ENCODE measurements around the gene HINT2. TPM values are rescaled to one million over a fixed set of nuclear protein-coding genes. Genes with fewer than 3 reads are reported as not detected.

Gene HINT2
- total RNA-seq, 1 experiment from 2014 or later, result 110 TPM

DNA sequence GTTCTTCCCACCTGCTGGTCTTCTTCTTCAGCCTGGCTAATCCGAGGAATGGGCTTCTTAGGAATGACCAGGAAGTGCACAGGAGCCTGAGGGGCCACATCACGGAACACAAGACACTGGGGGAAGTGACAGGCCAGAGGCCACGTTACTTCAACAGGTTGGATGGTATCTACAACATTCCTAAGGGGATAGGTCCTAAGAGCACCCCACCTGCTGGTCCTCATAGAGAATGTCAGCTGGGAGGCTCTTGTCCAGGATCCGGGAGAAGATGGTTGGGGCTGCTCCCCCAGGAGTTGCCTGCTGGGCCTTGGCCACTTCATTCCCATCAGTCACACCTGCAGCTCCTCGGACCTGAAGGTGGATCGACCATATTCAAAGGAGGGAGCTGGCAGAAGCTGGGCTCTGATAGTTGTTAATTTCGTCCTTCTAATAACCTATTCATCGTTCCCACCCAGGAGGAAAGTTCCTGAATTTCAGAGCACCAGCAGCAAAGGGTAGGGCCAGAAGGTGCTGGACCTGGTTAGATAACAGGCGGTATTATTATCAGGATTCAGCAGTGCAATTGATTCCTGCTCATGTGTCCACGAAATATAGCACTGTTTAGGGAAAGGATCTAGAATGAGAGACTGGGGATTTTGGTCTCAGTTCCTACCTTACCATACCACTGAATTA is 1.3 kb downstream of the HINT2 start:
- peaks cover 14% of the 10 kb centered on the region for H3K4me1 Mint-ChIP-seq (ENCODE audit: low read depth, unreplicated experiment)
- peak overlapping the region; percentile 93 for H3K27ac Mint-ChIP-seq (ENCODE audit: unreplicated experiment)
- H3K36me3 Mint-ChIP-seq (ENCODE audit: insufficient read depth, unreplicated experiment), result peaks cover 24% of the 10 kb centered on the region
- CTCF ChIA-PET, result interaction anchor here (0.5 to 4.6 kb wide), 13 partner anchors 9 to 210 kb away, joined by 3 to 77 read pairs (median 6); partner anchors contain the start of genes FAM221B and TMEM8B
- Histone ChIP-seq H3K9me3 (no peaks in the 10 kb centered on the region), H3K36me3 (ENCODE audit: control insufficient read depth, insufficient read depth, low read length) (no peaks in the 10 kb centered on the region), H3K27me3 (replicated peaks; ENCODE audit: control insufficient read depth, insufficient read depth, low read length) (no peaks in the 10 kb centered on the region), H3K4me1 (peaks cover 20% of the 10 kb centered on the region), H3K4me3 (ENCODE audit: low read depth, low read length) (peak overlapping the region; percentile 79)
- intact Hi-C loops (cut with micrococcal nuclease; ENCODE audit: unreplicated experiment), result loop anchor here (1.0 to 2.0 kb wide), 2 partner anchors 23 to 155 kb away; partner anchors contain the start of genes CCDC107 and RMRP
- TF ChIP-seq, protein P1, sequence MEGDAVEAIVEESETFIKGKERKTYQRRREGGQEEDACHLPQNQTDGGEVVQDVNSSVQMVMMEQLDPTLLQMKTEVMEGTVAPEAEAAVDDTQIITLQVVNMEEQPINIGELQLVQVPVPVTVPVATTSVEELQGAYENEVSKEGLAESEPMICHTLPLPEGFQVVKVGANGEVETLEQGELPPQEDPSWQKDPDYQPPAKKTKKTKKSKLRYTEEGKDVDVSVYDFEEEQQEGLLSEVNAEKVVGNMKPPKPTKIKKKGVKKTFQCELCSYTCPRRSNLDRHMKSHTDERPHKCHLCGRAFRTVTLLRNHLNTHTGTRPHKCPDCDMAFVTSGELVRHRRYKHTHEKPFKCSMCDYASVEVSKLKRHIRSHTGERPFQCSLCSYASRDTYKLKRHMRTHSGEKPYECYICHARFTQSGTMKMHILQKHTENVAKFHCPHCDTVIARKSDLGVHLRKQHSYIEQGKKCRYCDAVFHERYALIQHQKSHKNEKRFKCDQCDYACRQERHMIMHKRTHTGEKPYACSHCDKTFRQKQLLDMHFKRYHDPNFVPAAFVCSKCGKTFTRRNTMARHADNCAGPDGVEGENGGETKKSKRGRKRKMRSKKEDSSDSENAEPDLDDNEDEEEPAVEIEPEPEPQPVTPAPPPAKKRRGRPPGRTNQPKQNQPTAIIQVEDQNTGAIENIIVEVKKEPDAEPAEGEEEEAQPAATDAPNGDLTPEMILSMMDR (IDR thresholded peaks at IDR 0.05; ENCODE audit: insufficient read depth in 1 of 2, low read depth in 1 of 2, low read length in 1 of 2, severe bottlenecking in 1 of 2, unreplicated experiment in 1 of 2), result peak; percentile 47 to 63
- H3K4me3 Mint-ChIP-seq (ENCODE audit: unreplicated experiment), result peak overlapping the region; percentile 93
- H3K9me3 Mint-ChIP-seq (ENCODE audit: unreplicated experiment), result no peaks in the 10 kb centered on the region
- BruUV-seq (replicated peaks), result TSS peak; percentile 73
- peak; percentile 49 to 64 for DNase-seq
- no peaks in the 10 kb centered on the region for H3K27me3 Mint-ChIP-seq (ENCODE audit: insufficient read depth, unreplicated experiment)
- POLR2A ChIA-PET, result interaction anchor here (0.6 to 1.2 kb wide), 5 partner anchors 12 to 1635 kb away, joined by 3 to 5 read pairs (median 4); partner anchors contain the start of genes CREB3, FAM221B, TLN1 and TMEM8B

DNA sequence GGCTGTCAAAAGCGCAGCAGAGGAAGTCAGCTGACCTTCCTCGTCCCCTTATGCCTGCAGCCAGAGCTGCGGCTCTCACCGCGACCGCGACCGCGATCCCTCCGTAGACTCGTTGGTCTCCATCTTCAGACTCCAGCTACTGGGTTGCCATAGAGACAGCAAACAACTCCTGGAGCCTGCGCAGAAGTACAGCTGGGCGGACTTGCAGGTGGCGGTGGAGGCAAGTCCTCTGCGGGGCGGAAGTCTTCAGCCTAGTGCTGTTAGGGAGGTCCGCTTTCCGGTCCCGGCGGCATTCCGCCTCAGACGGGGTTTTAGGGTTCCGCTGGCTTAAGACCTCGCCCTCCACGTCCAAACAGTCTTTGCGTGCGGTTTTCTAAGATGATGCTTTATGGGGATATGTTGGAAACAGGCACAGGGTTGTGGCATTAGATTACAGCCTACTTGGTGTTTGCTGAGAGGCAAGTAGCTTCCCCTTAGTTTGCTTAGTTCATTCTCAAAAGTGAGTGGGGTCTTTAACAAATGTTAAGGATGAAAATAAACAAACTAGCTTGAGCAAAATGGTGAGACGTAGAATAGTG is 2.7 kb downstream of the HINT2 start, which contains the start of gene SPAG8:
Gene SPAG8, minus strand, starts transcription at position 238 of the 578 bp plus-strand sequence. Its CDS starts 115 bp downstream, at position 123.
- intact Hi-C loops (cut with micrococcal nuclease; ENCODE audit: unreplicated experiment), result no loop called here
- peak within 1 kb of the TSS; percentile 93 for H3K4me3 Mint-ChIP-seq (ENCODE audit: unreplicated experiment)
- H3K27me3 ChIP-seq (replicated peaks; ENCODE audit: control insufficient read depth, insufficient read depth, low read length), result no peaks in the 10 kb centered on the region
- H3K27me3 Mint-ChIP-seq (ENCODE audit: insufficient read depth, unreplicated experiment), result no peaks in the 10 kb centered on the region
- POLR2A ChIA-PET, result interaction anchor here (0.6 to 1.5 kb wide), 4 partner anchors 11 to 380 kb away, joined by 3 to 4 read pairs (median 4); no protein-coding TSS in a partner anchor
- H3K4me3 ChIP-seq (ENCODE audit: low read depth, low read length), result peak within 1 kb of the TSS; percentile 26
- TF ChIP-seq, protein P1 (IDR thresholded peaks at IDR 0.05; ENCODE audit: insufficient read depth in 1 of 2, low read depth in 1 of 2, low read length in 1 of 2, severe bottlenecking in 1 of 2, unreplicated experiment in 1 of 2), result no peak
- H3K4me1 Mint-ChIP-seq (ENCODE audit: low read depth, unreplicated experiment), result peaks cover 14% of the 10 kb centered on the region
- CTCF ChIA-PET, result interaction anchor here (0.8 to 4.6 kb wide), 5 partner anchors 14 to 76 kb away, joined by 3 to 77 read pairs (median 3); no protein-coding TSS in a partner anchor
- no peaks in the 10 kb centered on the region for H3K36me3 ChIP-seq (ENCODE audit: control insufficient read depth, insufficient read depth, low read length)
- peak; percentile 91 to 95 for DNase-seq
- no peaks in the 10 kb centered on the region for H3K9me3 Mint-ChIP-seq (ENCODE audit: unreplicated experiment)
- peaks cover 20% of the 10 kb centered on the region for H3K4me1 ChIP-seq
- no TSS peak for BruUV-seq (replicated peaks)
- H3K9me3 ChIP-seq, result no peaks in the 10 kb centered on the region
- peak within 1 kb of the TSS; percentile 78 for H3K27ac Mint-ChIP-seq (ENCODE audit: unreplicated experiment)
- H3K36me3 Mint-ChIP-seq (ENCODE audit: insufficient read depth, unreplicated experiment), result peaks cover 24% of the 10 kb centered on the region

DNA sequence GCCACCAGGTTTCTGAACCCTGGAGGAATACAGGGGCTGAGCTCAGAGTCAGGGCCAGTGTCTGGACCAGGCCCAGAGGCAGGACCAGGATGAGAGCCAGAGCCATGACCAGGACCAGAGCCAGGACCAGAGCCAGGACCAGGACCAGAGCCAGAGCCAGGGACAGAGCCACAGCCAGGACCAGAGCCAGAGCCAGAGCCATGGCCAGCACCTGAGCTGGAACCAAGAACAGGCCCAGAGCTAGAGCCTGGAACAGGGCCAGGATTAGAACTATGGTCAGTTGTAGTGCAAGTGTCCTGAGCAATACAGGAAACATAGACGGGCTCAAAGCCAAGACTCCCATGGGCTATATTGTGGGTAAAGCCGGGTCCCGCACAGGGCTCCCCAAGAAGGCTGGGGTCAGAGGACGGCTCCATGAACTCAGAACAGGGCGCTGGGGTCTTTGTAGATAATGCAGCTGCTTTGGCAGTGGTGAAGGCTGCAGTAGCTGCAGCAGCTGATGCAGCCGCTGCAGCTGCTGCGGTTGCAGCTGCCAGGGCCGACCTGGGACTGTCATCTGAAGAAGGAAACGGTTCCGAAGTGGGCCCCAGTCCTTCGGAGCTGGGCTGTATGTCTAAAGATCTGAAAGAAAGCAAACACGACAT is 3.3 kb downstream of the HINT2 start:
- Mint-ChIP-seq H3K4me1 (ENCODE audit: low read depth, unreplicated experiment) (peaks cover 14% of the 10 kb centered on the region), H3K36me3 (ENCODE audit: insufficient read depth, unreplicated experiment) (peaks cover 30% of the 10 kb centered on the region), H3K4me3 (ENCODE audit: unreplicated experiment) (peak overlapping the region; percentile 93), H3K27ac (ENCODE audit: unreplicated experiment) (peak overlapping the region; percentile 78), H3K9me3 (ENCODE audit: unreplicated experiment) (no peaks in the 10 kb centered on the region), H3K27me3 (ENCODE audit: insufficient read depth, unreplicated experiment) (no peaks in the 10 kb centered on the region)
- ChIA-PET POLR2A (interaction anchor here (0.6 to 1.5 kb wide), 4 partner anchors 11 to 695 kb away, joined by 3 to 4 read pairs (median 4); no protein-coding TSS in a partner anchor), CTCF (interaction anchor here (1.0 to 4.6 kb wide), 4 partner anchors 13 to 55 kb away, joined by 3 to 77 read pairs (median 3); no protein-coding TSS in a partner anchor)
- TF ChIP-seq, protein P1 (IDR thresholded peaks at IDR 0.05; ENCODE audit: insufficient read depth in 1 of 2, low read depth in 1 of 2, low read length in 1 of 2, severe bottlenecking in 1 of 2, unreplicated experiment in 1 of 2), result no peak
- no TSS peak for BruUV-seq (replicated peaks)
- no peaks in the 10 kb centered on the region for H3K9me3 ChIP-seq
- no peak for DNase-seq
- intact Hi-C loops (cut with micrococcal nuclease; ENCODE audit: unreplicated experiment), result no loop called here
- H3K36me3 ChIP-seq (ENCODE audit: control insufficient read depth, insufficient read depth, low read length), result no peaks in the 10 kb centered on the region
- H3K27me3 ChIP-seq (replicated peaks; ENCODE audit: control insufficient read depth, insufficient read depth, low read length), result no peaks in the 10 kb centered on the region
- H3K4me3 ChIP-seq (ENCODE audit: low read depth, low read length), result peak overlapping the region; percentile 26
- H3K4me1 ChIP-seq, result peaks cover 20% of the 10 kb centered on the region

All from Caco-2 (cell line).